Esophagus muscularis mucosa (tissue), 4 donors: ENCODE results near the gene DSCAML1. TPM values are rescaled to one million over a fixed set of nuclear protein-coding genes. Genes with fewer than 3 reads are reported as not detected.

Experiments
- DNase-seq: peaks from one replicate; pipeline ENCODE4 v3.0.0-alpha.2; 2017; ENCODE audit errors: extremely low spot score
- H3K27ac ChIP-seq, 4 donors: fragments of 200-600 bp; sonication (generic); replicated peaks in 1 of 4; 1 replicate in 3 of 4; 2 replicates in 1 of 4; pipeline ENCODE4 v1.5.1; 2016 to 2019; ENCODE audit warnings: mild to moderate bottlenecking in 1 of 4
- H3K27me3 ChIP-seq, 4 donors: fragments of 200-600 bp; sonication (generic); one replicate each; pipeline versions ENCODE4 v1.5.1 to v1.6.0; 2016 to 2019
- H3K36me3 ChIP-seq, 4 donors: fragments of 200-600 bp; sonication (generic); one replicate each; pipeline ENCODE4 v1.5.1; 2016 to 2019
- H3K4me1 ChIP-seq, 4 donors: fragments of 200-600 bp; sonication (generic); one replicate each; pipeline ENCODE4 v1.5.1; 2016 to 2019
- H3K4me3 ChIP-seq, 4 donors: fragments of 200-600 bp; sonication (generic); 1 replicate in 2 of 4; 2 replicates in 2 of 4; pipeline ENCODE4 v1.5.1; 2016 to 2019; ENCODE audit warnings: mild to moderate bottlenecking in 4 of 4, moderate library complexity in 1 of 4
- H3K9me3 ChIP-seq, 4 donors: fragments of 200-600 bp; sonication (generic); 1 replicate in 3 of 4; 2 replicates in 1 of 4; pipeline ENCODE4 v1.5.1; 2016 to 2019
- EP300 ChIP-seq: sonication (generic); formaldehyde crosslinking; IDR thresholded peaks from one replicate; pipeline ENCODE4 v1.6.1; 2017; ENCODE audit warnings: antibody characterized with exemption
- POLR2A ChIP-seq: fragments of 450-650 bp; IDR thresholded peaks from one replicate; pipeline ENCODE4 v1.6.1; 2017; ENCODE audit warnings: antibody characterized with exemption, moderate library complexity, mild to moderate bottlenecking, low read depth
- POLR2AphosphoS5 ChIP-seq, 2 donors: sonication (generic); formaldehyde crosslinking; IDR thresholded peaks; one replicate each; pipeline ENCODE4 v1.6.1; 2017; ENCODE audit warnings: antibody characterized with exemption in 2 of 2
- whole genome bisulfite sequencing: methylation state at CpG from one replicate; pipeline ENCODE4 v1.1.5; 2018; 5-methylcytosine and 5-hydroxymethylcytosine counted together
- intact Hi-C: fragments of 100-400 bp; cut with DNase I; formaldehyde crosslinking; loops from one replicate; pipeline ENCODE4 v1.15.1; 2023
- total RNA-seq, 4 donors: library from RNA; depleted of rRNA; stranded (reverse); fragments of >200 nt; gene quantifications; one replicate each; pipeline versions ENCODE4 v1.1.0 to v1.2.1, GENCODE V29; 2016
- TF ChIP-seq, protein P1 (sequence below), 3 experiments: fragments of 200-600 bp in 2 of 3; fragments of 450-650 bp in 1 of 3; sonication (generic) in 2 of 3; IDR thresholded peaks; one replicate each; pipeline ENCODE4 v1.5.1; 2017 to 2019; ENCODE audit warnings: antibody characterized with exemption in 3 of 3, mild to moderate bottlenecking in 2 of 3, moderate library complexity in 1 of 3

The DSCAML1 gene
- total RNA-seq, 4 donors from 2014 or later = 0.50 to 5.8 (median 1.2) TPM

DNA sequence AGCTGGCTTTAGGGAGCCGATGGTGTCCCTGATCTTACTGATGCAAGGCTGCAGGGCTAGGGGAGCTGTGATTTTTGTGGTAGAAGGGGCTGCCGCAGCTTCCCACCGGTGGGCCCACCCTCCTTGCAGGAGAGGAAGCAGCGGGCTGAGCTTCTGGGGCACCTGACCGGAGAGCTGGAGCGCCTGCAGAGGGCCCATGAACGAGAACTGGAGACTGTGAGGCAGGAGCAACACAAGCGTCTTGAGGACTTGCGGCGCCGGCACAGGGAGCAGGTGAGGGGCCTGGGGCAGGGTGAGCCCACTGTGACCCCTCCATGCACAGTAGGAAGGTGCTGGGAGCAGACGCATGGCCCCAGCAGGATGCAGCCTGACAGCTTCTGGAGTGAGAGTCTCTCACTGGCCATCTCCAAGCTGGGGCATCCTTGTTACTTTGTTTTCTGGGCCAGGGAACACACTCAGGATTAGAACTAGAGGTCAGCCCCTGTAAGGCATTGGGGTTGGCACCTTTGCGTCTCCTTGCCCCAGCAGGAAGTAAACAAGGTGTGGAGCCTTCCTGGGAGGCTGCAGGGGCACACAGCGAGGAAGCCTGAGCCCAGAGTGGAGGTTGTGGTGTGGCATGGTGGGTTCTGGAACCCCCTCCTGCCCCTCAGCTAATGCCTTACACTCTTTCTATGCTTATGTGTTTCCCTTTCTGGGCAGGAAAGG lies 402.6 kb downstream of the DSCAML1 start:
- H3K27me3 ChIP-seq = no peaks in the 10 kb centered on the region
- intact Hi-C loops = no loop called here
- H3K36me3 ChIP-seq = peaks cover 78 to 96% (median 92%) of the 10 kb centered on the region in 4 donors
- peaks cover 0 to 9% (median 0%) of the 10 kb centered on the region in 4 donors for H3K9me3 ChIP-seq
- no peak overlapping the region for H3K27ac ChIP-seq
- no peak overlapping the region for H3K4me3 ChIP-seq
- 89% methylated on average over 14 of the region's 14 CpGs for WGBS
- no peaks in the 10 kb centered on the region for H3K4me1 ChIP-seq
- no peak for DNase-seq
- no peak for TF ChIP-seq EP300
- TF ChIP-seq, protein P1, sequence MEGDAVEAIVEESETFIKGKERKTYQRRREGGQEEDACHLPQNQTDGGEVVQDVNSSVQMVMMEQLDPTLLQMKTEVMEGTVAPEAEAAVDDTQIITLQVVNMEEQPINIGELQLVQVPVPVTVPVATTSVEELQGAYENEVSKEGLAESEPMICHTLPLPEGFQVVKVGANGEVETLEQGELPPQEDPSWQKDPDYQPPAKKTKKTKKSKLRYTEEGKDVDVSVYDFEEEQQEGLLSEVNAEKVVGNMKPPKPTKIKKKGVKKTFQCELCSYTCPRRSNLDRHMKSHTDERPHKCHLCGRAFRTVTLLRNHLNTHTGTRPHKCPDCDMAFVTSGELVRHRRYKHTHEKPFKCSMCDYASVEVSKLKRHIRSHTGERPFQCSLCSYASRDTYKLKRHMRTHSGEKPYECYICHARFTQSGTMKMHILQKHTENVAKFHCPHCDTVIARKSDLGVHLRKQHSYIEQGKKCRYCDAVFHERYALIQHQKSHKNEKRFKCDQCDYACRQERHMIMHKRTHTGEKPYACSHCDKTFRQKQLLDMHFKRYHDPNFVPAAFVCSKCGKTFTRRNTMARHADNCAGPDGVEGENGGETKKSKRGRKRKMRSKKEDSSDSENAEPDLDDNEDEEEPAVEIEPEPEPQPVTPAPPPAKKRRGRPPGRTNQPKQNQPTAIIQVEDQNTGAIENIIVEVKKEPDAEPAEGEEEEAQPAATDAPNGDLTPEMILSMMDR (IDR thresholded peaks at IDR 0.05) = no peak
- no peak for TF ChIP-seq POLR2A
- no peak for TF ChIP-seq POLR2AphosphoS5 (IDR thresholded peaks at IDR 0.05)

- DNase-seq = no peak
- H3K4me1 ChIP-seq = no peaks in the 10 kb centered on the region
- H3K27me3 ChIP-seq = no peaks in the 10 kb centered on the region
- H3K4me3 ChIP-seq = no peak overlapping the region
- WGBS = 94% methylated on average over 8 of the region's 8 CpGs
- H3K9me3 ChIP-seq = no peaks in the 10 kb centered on the region
- intact Hi-C loops = no loop called here
- H3K36me3 ChIP-seq = peaks cover 74 to 100% (median 89%) of the 10 kb centered on the region in 4 donors
- TF ChIP-seq POLR2AphosphoS5 (IDR thresholded peaks at IDR 0.05) (no peak), EP300 (no peak), POLR2A (no peak)
- TF ChIP-seq, protein P1 (IDR thresholded peaks at IDR 0.05) = no peak
- H3K27ac ChIP-seq = no peak overlapping the region
Measured at GRCh38 chr11:117392979-117393378, 404.0 kb downstream of the DSCAML1 start.

DNA sequence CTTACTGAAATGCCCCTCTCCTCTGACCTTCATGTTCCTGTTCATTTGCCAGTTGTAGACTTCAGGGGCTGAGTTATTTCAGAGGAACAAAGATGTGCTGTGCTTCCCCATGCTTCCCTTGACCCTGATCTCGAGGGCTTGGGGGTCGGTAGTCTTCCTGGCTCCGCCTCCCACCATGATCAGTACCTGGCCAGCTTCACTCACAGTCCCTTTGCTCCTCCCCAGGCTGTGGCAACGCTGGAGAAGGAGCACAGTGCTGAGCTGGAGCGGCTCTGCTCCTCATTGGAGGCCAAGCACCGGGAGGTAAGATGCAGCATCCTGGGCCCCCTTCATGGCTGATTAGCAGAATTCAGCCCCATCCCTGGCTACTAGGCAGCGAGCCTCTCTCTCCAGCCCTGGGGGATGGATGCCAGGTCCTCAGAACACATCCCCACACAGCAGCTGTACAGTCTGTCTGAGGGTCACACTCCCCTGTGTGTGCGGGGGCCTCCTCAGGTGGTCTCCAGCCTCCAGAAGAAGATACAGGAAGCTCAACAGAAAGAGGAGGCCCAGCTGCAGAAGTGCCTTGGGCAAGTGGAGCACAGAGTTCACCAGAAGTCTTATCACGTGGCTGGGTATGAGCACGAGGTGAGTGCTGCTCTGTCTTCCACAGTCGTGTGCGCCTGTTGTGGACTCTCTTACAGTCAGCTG lies 404.9 kb downstream of the DSCAML1 start:
- H3K27me3 ChIP-seq = no peaks in the 10 kb centered on the region
- no peak for DNase-seq
- H3K4me1 ChIP-seq = no peaks in the 10 kb centered on the region
- H3K9me3 ChIP-seq = no peaks in the 10 kb centered on the region
- TF ChIP-seq POLR2A = no peak
- TF ChIP-seq POLR2AphosphoS5 (IDR thresholded peaks at IDR 0.05) = no peak
- no peak for TF ChIP-seq EP300
- TF ChIP-seq, protein P1 (IDR thresholded peaks at IDR 0.05) = no peak
- WGBS = 89% methylated on average over 11 of the region's 12 CpGs
- intact Hi-C loops = no loop called here
- H3K36me3 ChIP-seq = peaks cover 73 to 100% (median 88%) of the 10 kb centered on the region in 4 donors
- no peak overlapping the region for H3K4me3 ChIP-seq
- H3K27ac ChIP-seq = no peak overlapping the region

GRCh38 chr11:117391181-117391580 lies 405.8 kb downstream of the DSCAML1 start:
- 94% methylated on average over 7 of the region's 8 CpGs for WGBS
- no peaks in the 10 kb centered on the region for H3K27me3 ChIP-seq
- H3K9me3 ChIP-seq = no peaks in the 10 kb centered on the region
- intact Hi-C loops = no loop called here
- H3K4me3 ChIP-seq = no peak overlapping the region
- TF ChIP-seq EP300 (no peak), POLR2AphosphoS5 (IDR thresholded peaks at IDR 0.05) (no peak), POLR2A (no peak)
- TF ChIP-seq, protein P1 (IDR thresholded peaks at IDR 0.05) = no peak
- no peak overlapping the region for H3K27ac ChIP-seq
- no peak for DNase-seq
- no peaks in the 10 kb centered on the region for H3K4me1 ChIP-seq
- peaks cover 73 to 100% (median 87%) of the 10 kb centered on the region in 4 donors for H3K36me3 ChIP-seq
